HCEC 1CT (cell line): Measurements from ENCODE around the gene ST6GALNAC5.

Experiments used
- DNase-seq: peaks from one replicate; pipeline ENCODE4 v3.0.0-alpha.2; 2017

Gene ST6GALNAC5

DNA sequence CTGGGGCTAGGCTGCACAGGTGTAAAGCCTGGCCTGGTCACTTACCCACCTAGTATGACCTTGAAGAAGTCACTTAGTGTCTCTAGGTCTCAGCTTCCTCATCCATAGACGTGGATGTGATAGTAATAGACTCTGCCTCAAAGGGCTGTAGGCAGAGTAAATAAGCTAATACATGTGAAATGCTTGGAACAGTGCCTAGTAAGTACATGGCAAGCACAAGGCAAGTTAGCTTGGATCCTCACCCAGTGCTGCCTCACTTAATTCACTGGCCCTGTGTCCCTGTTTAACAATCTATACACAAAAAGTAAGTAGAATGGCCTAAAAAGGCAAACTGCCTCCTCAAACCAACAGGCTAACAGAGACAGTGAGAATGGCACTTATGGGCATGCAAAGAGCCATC is 184.1 kb downstream of the ST6GALNAC5 start:
- DNase-seq = no peak

DNA sequence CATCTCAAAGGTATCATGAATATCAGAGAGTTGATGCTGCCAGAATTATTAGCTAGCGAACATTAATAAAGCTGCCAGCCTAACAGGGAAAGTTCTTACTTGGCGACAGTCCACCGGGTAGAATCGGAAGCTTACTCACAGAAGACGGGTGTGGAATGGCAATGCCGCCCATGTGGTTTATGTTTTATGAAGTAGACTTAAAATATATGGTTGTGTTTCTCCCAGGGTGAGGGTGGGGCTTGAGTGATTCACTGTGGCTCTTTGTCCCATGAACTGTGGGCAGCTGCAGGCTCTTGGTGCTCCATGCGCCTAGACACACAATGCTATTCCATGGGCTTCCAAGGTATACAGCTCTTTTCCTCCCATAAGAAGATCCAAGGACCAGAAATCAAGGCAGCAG is 189.2 kb downstream of the ST6GALNAC5 start:
- no peak for DNase-seq

DNA sequence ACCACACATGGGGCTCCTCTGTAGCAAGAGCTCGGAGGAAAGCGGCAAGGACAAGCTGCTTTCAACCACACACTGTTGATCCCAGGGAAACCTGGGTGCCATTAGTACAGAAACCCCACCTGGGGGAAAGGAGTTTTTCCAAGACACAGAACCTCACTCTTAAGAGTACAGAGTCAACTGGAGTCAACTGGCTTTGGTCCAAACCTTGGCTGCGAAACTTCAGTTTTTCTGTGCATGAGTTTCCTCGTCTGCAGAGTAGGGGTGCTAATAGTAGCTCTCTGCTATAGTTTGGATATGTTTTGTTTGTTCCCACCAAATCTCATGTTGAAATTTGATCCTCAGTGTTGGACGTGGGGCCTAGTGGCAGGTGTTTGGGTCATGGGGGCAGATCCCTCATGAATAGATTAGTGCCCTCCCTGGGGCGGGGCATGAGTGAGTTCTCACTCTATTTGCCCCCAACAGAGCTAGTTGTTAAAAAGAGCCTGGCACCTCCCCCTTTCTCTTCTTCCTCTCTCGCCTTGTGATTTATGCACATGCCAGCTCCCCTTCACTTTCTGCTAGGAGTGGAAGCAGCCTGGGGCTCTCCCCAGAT is 190.8 kb downstream of the ST6GALNAC5 start:
- no peak for DNase-seq

DNA sequence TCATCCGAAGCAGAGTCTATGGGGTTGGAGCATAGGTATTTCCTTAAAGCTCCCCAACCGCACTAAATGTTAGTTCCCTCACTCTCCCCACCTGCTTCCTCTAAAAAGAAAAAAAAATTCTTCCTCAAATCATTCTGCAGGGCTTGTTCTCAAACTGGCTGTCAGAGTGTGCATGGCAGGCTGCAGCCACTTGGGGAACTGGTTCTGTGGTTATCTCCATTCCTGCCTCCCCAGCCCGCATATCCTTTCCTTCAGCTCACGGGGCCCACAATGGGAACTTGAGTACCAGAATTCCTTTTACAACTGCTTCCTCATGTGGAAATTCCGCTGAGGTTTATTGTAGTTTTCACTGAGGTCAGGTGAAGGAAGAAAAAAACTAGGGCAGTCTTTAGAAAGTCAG is 192.7 kb downstream of the ST6GALNAC5 start:
- DNase-seq = no peak

DNA sequence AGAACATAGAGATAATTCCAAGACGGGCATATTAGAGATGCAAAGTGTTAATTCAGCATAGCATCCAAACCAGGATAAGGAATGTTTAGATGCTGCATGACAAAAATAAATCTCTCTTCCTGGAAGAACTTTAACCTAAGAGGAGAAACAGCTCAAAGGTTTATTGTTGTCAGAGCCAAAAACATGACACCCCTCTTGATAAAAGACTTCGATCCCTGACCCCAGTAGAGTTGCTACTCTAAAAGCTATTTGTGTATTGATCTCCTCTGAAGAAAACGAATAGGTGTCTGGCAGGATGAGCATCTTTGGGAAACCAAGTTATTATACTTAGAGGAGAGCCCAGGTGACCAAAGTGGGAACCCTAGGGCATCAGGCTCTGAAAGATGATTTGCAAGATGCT is 193.9 kb downstream of the ST6GALNAC5 start:
- DNase-seq = no peak

DNA sequence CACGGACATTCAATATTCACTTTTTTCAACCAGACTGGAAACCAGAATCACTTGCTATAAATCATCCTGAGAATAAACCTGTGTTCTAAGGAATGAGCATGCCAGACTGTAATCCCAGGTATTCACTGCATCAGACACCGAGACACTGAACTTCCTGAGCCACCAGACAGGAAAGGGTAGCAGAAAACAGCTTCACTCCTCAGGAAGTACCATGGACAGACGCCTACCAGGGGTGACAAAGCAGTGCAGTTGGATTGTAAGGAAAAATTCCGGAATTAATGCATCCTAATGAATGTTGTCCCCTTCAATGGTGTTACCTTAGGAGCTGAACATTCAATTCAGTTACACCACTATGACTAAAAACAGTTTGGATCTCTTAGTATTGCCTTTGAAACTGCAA is 195.8 kb downstream of the ST6GALNAC5 start:
- DNase-seq = no peak

DNA sequence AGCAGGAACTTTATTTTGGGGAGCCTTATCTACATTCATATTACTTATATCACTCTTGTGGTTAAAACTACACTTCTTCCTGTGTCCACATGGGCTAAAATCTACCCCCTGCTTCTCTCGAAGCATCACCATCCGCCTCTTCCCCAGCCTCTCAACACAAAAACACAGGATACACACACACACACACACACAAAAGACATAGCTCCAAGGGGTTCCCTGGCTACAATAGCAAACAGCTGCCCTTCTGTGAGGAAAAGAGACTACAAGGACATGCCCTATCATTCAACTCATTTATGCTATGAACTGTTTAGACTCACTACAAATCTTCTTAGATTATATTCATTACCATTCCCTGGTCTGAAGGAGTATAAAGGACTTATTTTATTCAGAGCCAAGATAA is 197.0 kb downstream of the ST6GALNAC5 start:
- DNase-seq = no peak

DNA sequence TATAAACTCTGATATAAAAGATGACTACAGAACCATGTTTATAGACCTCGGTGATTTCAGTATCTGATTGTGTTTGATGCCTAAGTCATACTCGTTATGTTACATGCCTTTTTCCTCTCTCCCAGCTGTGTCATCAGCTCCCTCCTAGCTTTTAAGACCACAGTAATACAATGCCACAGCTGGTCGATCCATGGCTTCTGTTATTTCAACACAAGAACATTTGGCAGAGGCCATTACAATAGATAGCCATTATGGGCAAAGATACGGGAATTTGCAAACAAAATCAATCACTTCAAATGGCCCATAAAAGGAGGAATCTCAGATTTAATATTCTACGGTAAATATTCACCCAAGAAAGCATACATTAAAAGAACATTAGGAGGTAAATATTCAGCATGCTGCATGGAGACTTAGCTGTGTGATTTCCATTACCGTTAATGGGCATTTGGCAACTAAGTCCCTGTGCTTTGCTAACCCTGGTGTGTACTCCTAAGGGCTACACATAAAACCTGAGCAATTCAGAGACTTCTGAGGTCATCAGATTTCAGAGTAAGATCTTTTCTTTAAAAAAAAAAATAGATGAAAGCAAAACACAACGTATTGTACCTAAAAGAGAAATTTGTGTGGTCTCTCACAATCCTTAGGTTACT is 198.5 kb downstream of the ST6GALNAC5 start:
- DNase-seq = no peak

DNA sequence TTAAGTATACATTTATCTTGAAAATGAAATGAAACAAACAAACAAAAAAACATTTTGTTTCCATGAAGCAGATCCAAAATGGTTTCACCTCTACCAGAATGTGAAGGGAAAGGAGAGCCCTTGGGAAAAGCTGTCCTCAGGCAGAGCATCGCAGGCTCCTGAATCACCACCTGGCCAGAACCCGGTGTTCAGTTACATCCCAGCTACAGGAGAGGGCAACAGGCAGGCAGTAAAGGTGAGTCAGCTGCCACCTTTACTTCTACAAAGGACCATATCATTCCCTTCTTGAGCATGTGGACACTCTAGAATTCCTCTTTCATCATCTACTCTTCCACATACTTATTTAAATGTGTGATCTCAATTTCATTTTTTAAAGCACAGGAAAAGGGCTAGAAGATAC is 200.7 kb downstream of the ST6GALNAC5 start:
- DNase-seq = no peak

DNA sequence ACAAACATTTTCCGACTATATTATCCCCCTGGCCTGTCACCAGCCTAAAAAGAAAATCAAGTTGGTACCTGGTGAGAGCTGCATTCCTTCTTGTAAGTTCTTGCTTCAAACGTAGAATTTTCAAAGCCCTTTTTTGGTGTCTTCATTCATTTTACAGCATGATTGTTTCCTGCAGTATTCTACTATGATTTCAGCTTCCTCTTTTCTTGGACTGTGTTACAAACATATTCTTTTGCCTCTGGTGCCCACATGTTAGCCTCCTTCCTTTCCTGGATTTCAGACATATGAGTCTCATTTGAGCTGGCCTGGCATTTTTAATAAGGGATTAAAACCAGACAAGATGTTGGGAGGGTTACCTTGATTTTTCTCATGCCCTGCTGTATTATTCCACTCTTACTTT is 209.5 kb downstream of the ST6GALNAC5 start:
- DNase-seq = no peak

DNA sequence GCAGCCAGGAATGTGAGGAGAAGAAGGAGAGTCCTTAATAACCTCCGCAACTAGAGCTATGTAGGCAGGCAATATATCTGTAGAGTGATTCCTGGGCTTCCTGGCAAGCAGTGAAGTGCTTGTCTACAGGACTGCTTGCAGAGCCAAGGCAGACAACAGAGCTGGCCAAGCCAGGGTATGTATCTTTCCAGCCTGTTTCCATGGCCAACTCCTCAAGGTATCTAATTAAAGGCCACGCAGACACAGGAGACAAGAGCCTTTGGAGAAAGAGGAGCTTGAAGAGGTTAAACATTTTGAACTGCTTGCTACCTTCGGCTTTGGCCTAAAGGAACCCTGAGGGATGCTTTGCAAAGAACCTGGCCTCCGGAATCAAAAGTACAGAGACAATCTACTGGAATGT is 214.6 kb downstream of the ST6GALNAC5 start:
- DNase-seq = no peak

DNA sequence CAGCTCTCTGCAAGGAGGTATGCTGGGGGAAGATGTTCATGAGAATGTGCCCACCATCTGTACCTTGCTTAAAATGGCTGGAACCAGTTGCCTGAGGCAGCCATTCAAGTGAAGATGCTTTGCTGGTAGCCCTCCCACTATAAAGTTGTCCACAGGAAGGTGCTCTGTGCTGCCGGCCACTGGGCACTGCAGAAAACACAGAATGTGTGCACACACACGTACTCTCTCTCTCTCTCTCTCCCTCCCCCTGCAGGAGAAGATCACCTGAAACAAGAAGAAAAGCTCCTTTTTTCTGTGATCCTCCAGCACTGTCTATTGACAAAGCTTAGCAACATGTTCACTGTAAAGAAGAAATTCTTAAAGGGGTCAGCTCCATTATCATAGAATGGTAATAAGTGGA is 217.2 kb downstream of the ST6GALNAC5 start:
- DNase-seq = no peak

DNA sequence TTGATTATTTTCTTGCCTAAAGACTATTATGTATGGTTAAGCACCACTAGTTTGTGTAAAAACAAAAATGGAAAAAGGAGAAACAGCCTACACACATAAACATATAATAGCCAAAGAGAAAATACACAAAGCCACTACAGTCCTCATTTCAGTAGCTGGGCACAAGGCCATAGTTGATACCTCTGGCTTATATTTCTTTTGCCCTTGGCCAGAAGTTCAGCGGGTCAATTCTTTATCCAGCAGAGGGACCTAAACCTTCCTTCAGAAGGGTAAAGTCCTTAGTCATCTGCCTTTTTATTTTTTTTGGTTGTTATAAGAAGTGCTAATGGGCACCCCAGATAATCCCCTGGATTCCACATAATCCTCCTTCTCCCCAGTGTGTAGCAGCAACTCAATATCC is 217.8 kb downstream of the ST6GALNAC5 start:
- DNase-seq = no peak

DNA sequence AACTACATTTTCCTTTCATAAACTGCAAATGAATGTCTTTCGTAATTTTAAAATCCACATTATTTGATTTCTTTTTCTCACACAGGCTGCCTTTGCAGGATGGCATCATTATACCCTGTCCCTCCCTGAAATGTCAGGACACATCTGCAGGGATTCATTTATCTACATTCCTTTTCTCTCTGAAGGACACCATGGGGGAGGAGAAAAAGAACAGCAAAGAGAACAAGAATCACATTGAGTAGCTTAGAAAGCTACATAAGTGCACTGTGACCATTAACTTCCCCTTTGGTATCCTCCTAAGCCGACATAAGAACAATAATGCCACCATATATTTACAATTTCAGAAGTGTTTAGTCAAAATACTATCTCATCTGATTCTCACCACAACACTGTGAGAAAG is 222.5 kb downstream of the ST6GALNAC5 start:
- no peak for DNase-seq

DNA sequence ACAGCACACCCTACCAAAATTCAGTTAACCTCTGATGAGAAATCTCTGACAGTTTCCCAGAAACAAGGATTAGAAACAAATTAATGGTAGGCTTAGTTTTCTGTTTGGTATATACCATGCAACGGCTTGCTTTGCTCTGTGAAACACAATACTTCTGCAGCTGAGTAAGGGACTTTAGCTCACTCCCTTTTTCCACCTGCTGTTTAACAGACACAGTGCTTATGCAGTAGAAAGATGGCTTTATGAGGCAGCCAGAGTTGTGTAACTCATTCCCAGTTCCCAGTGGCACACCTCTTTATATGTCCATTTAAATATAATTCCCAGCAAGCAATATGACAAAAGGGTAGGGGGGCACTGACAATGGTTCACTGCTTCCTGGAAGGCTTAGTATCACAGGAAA is 228.0 kb downstream of the ST6GALNAC5 start:
- no peak for DNase-seq

DNA sequence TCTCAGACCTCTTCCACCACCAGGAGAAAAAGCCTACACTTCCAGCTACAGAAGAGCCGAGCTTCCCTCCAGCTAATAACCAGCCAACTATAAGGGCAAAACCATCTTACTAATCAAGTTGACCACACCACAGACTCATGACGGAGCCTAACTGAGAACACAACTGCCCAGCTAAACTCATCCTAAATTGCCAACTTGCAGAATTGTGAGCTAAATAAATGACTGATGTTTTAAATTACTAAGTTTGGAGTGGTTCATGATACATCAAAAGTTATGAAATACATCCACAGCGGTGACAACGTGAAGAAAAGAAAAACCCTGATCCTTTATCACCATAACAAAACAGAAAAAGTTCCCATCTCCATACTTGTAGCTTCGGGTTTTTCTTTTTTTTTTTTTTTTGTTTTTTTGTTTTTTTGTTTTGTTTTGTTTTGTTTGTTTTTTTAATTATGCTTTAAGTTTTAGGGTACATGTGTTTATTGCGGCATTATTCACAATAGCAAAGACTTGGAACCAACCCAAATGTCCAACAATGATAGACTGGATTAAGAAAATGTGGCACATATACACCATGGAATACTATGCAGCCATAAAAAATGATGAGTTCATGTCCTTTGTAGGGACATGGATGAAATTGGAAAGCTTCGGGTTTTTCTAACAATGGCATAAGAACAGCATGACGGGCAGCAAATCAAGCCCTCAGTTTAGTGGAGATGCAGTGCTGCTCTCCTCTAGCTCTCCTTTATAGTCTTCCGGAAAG is 229.4 kb downstream of the ST6GALNAC5 start:
- DNase-seq = no peak

DNA sequence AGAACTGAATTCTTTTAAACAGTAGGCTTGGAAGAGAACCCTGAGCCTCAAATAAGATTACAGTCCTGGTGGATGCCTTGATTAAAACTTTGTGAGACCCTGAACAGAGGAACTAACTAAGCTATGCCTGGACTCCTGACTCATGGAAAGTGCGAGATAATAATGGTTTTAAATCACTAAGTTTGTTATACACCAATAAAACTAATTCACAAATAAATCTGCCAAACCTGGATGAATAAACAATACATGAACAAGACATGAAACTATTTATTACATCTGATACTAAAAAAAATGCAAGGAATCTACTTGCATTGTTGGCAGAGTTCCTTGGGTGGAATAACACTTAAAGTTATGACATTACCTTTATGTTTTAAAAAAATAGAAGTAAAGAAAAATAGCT is 233.6 kb downstream of the ST6GALNAC5 start:
- DNase-seq = peak; percentile 37

DNA sequence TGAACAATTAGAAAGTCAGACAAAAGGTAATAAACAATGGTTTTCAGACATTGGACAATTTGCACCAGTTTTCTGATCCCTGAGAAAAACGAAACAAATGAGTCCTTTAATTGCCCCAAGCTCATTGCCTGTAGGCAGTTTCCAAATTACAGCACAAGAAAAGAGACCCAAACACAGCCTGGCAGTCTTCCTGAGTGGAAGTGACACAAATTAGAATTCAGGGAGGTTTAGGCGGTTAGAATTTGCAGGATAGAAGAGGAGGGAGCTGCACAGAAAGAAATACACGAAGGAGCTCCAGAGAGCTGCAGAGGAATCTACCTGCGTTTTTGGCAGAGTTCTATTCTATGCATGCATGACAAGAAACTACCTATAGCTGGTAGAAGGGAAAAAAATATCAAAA is 236.2 kb downstream of the ST6GALNAC5 start:
- DNase-seq = no peak

DNA sequence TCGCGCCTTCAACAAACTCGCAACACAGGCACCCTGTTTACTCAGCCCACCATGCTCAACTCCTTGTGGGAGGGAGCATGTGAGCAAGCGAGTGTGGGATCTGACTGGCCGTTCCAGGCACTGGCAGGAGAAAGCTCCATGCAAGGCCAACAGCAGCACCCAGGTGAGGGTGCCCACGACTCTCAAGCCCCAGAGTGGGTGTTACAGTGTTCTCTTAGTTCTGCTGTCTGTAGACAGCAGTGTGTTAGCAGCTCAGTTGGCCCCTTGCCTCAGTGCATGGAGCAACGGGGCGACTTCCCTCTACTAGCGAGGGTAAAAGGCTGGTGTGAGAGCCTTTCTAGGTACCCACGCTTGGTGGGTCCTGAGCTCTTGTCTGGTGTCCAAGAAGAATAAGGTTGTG is 237.4 kb downstream of the ST6GALNAC5 start:
- DNase-seq = peak; percentile 14
